ENCODE data around the gene TMEM135.
"Not testable (repeated sequence)": the region's sequence is repeated elsewhere in the genome, so short reads cannot be mapped to it uniquely, and the experiment has no call there.

TMEM135 gene

GRCh38 chr11:87258171-87258833 lies 220.6 kb downstream of the TMEM135 start:
- no peak for DNase-seq (ENCODE audit: low read depth)

GRCh38 chr11:87259736-87260135 lies 222.0 kb downstream of the TMEM135 start:
- DNase-seq (ENCODE audit: low read depth): no peak

GRCh38 chr11:87260811-87261210 lies 223.1 kb downstream of the TMEM135 start:
- DNase-seq (ENCODE audit: low read depth): no peak

- DNase-seq (ENCODE audit: low read depth): no peak
Measured at GRCh38 chr11:87263264-87263838, 225.6 kb downstream of the TMEM135 start.

GRCh38 chr11:87263979-87264378 lies 226.2 kb downstream of the TMEM135 start:
- no peak for DNase-seq (ENCODE audit: low read depth)

DNA sequence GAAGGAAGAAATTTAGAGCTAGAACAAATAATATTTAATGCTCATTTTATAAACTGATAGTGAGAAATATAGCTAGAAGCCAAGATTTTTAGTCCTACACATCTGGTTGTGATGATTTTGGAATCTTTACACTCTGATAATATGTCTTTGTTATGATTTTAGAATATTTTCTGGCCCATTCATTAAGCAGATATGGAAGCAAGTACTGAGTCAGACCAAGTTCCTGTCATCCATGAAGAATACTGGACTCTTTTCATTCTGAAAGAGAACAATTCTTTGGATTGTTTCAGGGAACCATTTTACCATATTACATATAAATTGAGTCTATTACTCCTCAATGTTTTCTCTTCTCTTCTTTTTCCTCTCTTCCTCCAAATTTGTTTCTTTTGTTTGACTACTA lies 227.4 kb downstream of the TMEM135 start:
- DNase-seq (ENCODE audit: low read depth): peak; percentile 58

- no peak for DNase-seq (ENCODE audit: low read depth)
Measured at GRCh38 chr11:87265979-87266378, 228.2 kb downstream of the TMEM135 start.

DNA sequence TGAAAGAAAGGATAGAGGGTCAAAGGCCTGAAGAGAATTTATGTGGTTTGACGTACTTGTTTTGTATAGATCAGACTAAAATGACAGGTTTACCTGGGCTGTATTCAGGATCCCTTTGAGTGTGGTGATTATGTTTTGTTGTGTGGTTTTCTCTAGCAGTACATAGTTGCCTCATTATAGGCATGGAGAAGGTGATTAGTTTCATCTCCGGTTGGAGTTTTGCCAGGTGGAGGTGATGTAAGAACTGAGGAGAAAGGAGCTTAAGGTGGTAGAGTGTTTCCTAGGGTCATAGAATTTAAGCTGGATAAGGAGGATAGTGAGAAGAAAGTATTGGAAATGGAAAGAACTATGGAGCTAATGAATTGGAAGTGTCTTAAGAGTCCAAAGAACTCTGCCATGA lies 229.0 kb downstream of the TMEM135 start:
- no peak for DNase-seq (ENCODE audit: low read depth)

GRCh38 chr11:87271951-87272350 lies 234.2 kb downstream of the TMEM135 start:
- not testable (repeated sequence) for DNase-seq (ENCODE audit: low read depth)

GRCh38 chr11:87275176-87275575 lies 237.4 kb downstream of the TMEM135 start:
- no peak for DNase-seq (ENCODE audit: low read depth)

DNA sequence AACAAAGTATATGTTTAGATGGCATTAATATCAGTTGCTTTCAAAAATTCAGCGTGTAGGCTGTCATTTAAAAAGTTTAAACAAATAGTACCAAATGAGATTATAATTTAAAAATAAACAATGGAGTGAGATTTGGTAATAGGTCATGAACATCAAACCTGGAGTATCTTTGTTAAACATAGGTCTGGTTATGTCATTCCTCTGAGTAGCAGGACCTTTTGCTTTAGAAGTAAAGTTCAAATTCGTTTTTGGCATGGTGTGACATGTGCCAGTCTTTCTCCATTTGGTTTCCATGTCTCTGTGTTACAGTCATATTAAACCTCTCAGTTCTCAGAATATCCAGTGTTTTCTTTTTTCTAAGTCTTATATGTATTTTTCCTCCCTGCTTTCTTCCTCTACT lies 242.4 kb downstream of the TMEM135 start:
- DNase-seq (ENCODE audit: low read depth): no peak

GRCh38 chr11:87281496-87281895 lies 243.8 kb downstream of the TMEM135 start:
- DNase-seq (ENCODE audit: low read depth): peak; percentile 81

DNA sequence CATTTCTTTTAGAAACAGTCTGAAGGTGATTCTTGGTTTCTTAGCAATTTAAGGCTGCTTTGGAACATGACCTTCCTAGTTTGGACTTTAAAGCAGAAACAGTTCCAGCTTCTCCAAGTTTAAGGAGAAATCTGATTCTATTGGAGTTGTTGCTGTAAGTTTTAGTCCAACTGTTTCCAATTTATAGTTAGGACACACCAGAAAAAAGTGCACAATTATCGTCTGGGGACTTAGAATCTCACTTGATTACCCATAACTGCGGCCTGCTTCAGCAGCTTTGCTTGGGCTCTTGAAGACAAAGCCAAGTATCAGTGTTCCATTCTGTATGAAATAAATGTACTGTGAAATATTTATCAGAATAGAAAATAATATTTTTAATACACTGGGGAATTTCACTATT lies 246.6 kb downstream of the TMEM135 start:
- DNase-seq (ENCODE audit: low read depth): peak; percentile 73

- not testable (repeated sequence) for DNase-seq (ENCODE audit: low read depth)
Measured at GRCh38 chr11:87285674-87286073, 247.9 kb downstream of the TMEM135 start.

DNA sequence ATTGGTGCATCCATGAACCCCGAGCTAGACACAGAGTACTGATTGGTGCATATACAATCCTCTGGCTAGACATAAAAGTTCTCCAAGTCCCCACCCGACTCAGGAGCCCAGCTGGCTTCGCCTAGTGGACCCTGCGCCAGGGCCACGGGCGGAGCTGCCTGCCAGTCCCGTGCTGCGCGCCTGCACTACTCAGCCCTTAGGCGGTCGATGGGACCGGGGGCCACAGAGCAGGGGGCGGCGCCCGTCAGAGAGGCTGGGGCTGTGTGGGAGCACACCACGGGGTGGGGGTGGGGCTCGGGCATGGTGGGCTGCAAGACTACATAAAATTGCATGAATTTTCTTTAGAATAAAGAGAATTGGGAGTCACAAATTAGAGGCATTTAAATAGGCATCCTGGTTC lies 248.6 kb downstream of the TMEM135 start:
- DNase-seq (ENCODE audit: low read depth): no peak

GRCh38 chr11:87290304-87290922 lies 252.7 kb downstream of the TMEM135 start:
- peak; percentile 44 for DNase-seq (ENCODE audit: low read depth)

DNA sequence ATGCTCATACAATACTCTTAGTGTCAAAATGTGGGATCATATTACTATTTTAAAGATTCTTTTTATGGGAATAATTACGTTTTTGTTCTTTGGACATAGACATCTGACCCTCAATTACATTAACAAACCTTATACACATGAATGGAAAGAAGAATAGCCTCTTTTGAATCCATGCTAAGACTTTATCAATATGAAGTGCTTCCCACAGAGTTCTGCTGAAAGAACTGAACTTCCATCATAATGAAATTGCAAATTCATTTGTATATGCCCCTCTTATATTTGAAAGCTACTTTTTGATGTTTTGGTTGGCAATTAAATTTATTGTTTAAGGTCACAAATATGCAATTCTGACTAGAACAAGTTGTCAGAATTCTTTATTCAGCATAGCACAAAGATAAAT lies 254.9 kb downstream of the TMEM135 start:
- DNase-seq (ENCODE audit: low read depth): no peak

DNA sequence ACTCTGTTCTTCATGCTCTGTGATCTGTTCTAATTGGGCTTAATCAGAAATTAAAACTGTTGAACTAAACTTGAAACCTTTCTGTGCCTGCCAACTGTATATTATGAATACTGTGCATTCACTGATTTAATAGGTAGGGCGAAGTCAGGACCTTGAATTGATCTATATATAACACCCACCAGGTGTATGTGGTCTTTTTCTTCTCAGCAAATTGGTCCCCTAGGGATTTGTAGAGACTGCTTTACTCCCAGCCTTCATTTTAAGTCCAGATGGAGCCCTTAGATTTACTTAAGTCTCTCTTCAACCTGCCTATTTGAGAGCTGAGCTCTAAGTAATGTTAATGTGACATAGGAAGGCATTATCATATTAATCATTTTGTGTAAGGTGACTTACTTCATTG lies 257.5 kb downstream of the TMEM135 start:
- DNase-seq (ENCODE audit: low read depth): no peak

DNA sequence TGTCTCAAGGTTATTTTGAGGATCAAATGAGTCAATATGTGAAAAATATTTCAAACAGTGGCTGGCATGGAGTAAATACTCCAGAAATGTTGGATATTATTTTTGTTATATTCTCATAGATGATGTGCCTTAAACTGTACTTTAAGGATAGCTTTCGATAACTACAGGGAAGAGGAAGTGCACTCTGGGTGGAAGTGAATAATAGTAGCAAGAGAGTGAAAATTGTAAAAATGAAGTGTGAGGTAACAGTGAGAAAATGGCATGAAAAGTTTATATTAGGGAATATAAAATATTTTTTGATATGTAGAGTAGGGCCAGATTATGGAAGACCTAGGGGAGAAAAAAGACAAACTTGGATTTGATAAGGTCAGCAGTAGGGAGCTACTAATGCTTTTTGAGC lies 258.9 kb downstream of the TMEM135 start:
- no peak for DNase-seq (ENCODE audit: low read depth)

GRCh38 chr11:87298155-87298554 lies 260.4 kb downstream of the TMEM135 start:
- DNase-seq (ENCODE audit: low read depth): no peak

DNA sequence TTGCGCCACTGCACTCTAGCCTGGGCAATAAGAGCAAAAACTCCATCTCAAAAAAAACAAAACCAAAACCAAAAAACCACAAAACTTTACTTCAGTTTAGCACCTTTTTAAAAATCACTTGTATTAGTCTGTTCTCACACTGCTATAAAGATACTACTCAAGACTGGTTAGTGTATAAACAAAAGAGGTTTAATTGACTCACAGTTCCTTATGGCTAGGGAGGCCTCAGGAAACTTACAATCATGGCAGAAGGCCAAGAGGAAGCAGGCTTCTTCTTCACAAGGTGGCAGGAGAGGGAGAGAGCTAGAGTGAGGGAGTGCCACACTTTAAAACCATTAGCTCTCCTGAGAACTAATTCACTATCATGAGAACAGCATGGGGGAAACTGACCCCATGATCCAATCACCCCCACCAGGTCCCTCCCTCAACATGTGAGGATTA lies 261.3 kb downstream of the TMEM135 start:
- DNase-seq (ENCODE audit: low read depth): no peak

- DNase-seq (ENCODE audit: low read depth): no peak
Measured at GRCh38 chr11:87300640-87301380, 263.1 kb downstream of the TMEM135 start.

All from fibroblast of gingiva (primary cell).